Measurements from ENCODE around the gene NECTIN1. TPM values are rescaled to one million over a fixed set of nuclear protein-coding genes. Genes with fewer than 3 reads are reported as not detected.
A peak's percentile ranks its signal among the peaks of the same experiment; 100 is the strongest.

The NECTIN1 gene
- total RNA-seq, 1 donor: 5.8 TPM

- TF ChIP-seq CTCF (IDR thresholded peaks at IDR 0.05; ENCODE audit: extremely low read depth, low read depth, low read length): no peak
- Histone ChIP-seq H3K27ac (ENCODE audit: low read depth, low read length) (no peak overlapping the region), H3K79me2 (ENCODE audit: insufficient read depth, low read length) (peaks cover 2% of the 10 kb centered on the region), H3K9me3 (ENCODE audit: low read depth, low read length) (no peaks in the 10 kb centered on the region), H4K20me1 (ENCODE audit: insufficient read depth, low read length) (peaks cover 36% of the 10 kb centered on the region), H3K4me2 (ENCODE audit: insufficient read depth, low read length) (no peak overlapping the region), H3K4me1 (ENCODE audit: insufficient read depth, low read length) (peaks cover 31% of the 10 kb centered on the region), H2AFZ (ENCODE audit: low read length) (no peak overlapping the region), H3K4me3 (ENCODE audit: insufficient read depth, low read length) (no peak overlapping the region), H3K36me3 (ENCODE audit: insufficient read depth, low read length) (no peaks in the 10 kb centered on the region), H3K27me3 (ENCODE audit: insufficient read depth, low read length) (peaks cover 11% of the 10 kb centered on the region)
- DNase-seq (ENCODE audit: insufficient read length, low spot score, missing footprints): peak; percentile 72
These were observed 2.8 kb downstream of the NECTIN1 start for GRCh38 chr11:119726150-119726553.

- Histone ChIP-seq H2AFZ (ENCODE audit: low read length) (no peak overlapping the region), H3K36me3 (ENCODE audit: insufficient read depth, low read length) (no peaks in the 10 kb centered on the region), H3K4me1 (ENCODE audit: insufficient read depth, low read length) (peaks cover 26% of the 10 kb centered on the region), H3K4me3 (ENCODE audit: insufficient read depth, low read length) (no peak overlapping the region), H4K20me1 (ENCODE audit: insufficient read depth, low read length) (peaks cover 46% of the 10 kb centered on the region), H3K9me3 (ENCODE audit: low read depth, low read length) (no peaks in the 10 kb centered on the region), H3K27ac (ENCODE audit: low read depth, low read length) (no peak overlapping the region), H3K4me2 (ENCODE audit: insufficient read depth, low read length) (no peak overlapping the region), H3K27me3 (ENCODE audit: insufficient read depth, low read length) (peaks cover 11% of the 10 kb centered on the region), H3K79me2 (ENCODE audit: insufficient read depth, low read length) (peaks cover 2% of the 10 kb centered on the region)
- DNase-seq (ENCODE audit: insufficient read length, low spot score, missing footprints): no peak
- no peak for TF ChIP-seq CTCF (IDR thresholded peaks at IDR 0.05; ENCODE audit: extremely low read depth, low read depth, low read length)
These were observed 4.0 kb downstream of the NECTIN1 start for GRCh38 chr11:119724956-119725355.

- Histone ChIP-seq H3K4me1 (ENCODE audit: insufficient read depth, low read length) (peaks cover 21% of the 10 kb centered on the region), H2AFZ (ENCODE audit: low read length) (no peak overlapping the region), H3K36me3 (ENCODE audit: insufficient read depth, low read length) (no peaks in the 10 kb centered on the region), H3K79me2 (ENCODE audit: insufficient read depth, low read length) (peaks cover 2% of the 10 kb centered on the region), H3K4me2 (ENCODE audit: insufficient read depth, low read length) (no peak overlapping the region), H3K4me3 (ENCODE audit: insufficient read depth, low read length) (no peak overlapping the region), H3K27ac (ENCODE audit: low read depth, low read length) (no peak overlapping the region), H3K27me3 (ENCODE audit: insufficient read depth, low read length) (peaks cover 11% of the 10 kb centered on the region), H4K20me1 (ENCODE audit: insufficient read depth, low read length) (peaks cover 49% of the 10 kb centered on the region), H3K9me3 (ENCODE audit: low read depth, low read length) (no peaks in the 10 kb centered on the region)
- DNase-seq (ENCODE audit: insufficient read length, low spot score, missing footprints): peak; percentile 65
- no peak for TF ChIP-seq CTCF (IDR thresholded peaks at IDR 0.05; ENCODE audit: extremely low read depth, low read depth, low read length)
These were observed 5.1 kb downstream of the NECTIN1 start for GRCh38 chr11:119723952-119724325.

GRCh38 chr11:119723243-119723951 is 5.6 kb downstream of the NECTIN1 start:
- H3K27ac ChIP-seq (ENCODE audit: low read depth, low read length): no peak overlapping the region
- no peaks in the 10 kb centered on the region for H3K36me3 ChIP-seq (ENCODE audit: insufficient read depth, low read length)
- H3K79me2 ChIP-seq (ENCODE audit: insufficient read depth, low read length): peaks cover 2% of the 10 kb centered on the region
- H2AFZ ChIP-seq (ENCODE audit: low read length): no peak overlapping the region
- H4K20me1 ChIP-seq (ENCODE audit: insufficient read depth, low read length): peaks cover 49% of the 10 kb centered on the region
- H3K27me3 ChIP-seq (ENCODE audit: insufficient read depth, low read length): peaks cover 11% of the 10 kb centered on the region
- no peak for TF ChIP-seq CTCF (IDR thresholded peaks at IDR 0.05; ENCODE audit: extremely low read depth, low read depth, low read length)
- H3K4me2 ChIP-seq (ENCODE audit: insufficient read depth, low read length): no peak overlapping the region
- peak; percentile 67 for DNase-seq (ENCODE audit: insufficient read length, low spot score, missing footprints)
- no peak overlapping the region for H3K4me3 ChIP-seq (ENCODE audit: insufficient read depth, low read length)
- H3K4me1 ChIP-seq (ENCODE audit: insufficient read depth, low read length): peaks cover 20% of the 10 kb centered on the region
- no peaks in the 10 kb centered on the region for H3K9me3 ChIP-seq (ENCODE audit: low read depth, low read length)
